Activated CD4-positive, alpha-beta T cell treated with anti-CD3 and anti-CD28 coated beads, Interleukin-2, amount 10 ng/mL, durations not matched to agents 7 days and 5 days (primary cell): ENCODE measurements around the gene HOXC13. TPM values are rescaled to one million over a fixed set of nuclear protein-coding genes. Genes with fewer than 3 reads are reported as not detected.

Source experiments
- CTCF ChIA-PET: fragments of 350-600 bp; sonication (Branson Sonifier 250); formaldehyde crosslinking; loops from one replicate; lab custom pipeline; 2021; ENCODE audit warnings: antibody characterized with exemption; lab: Charles Lee
- POLR2A ChIA-PET: fragments of 350-600 bp; sonication (Branson Sonifier 250); formaldehyde crosslinking; loops from one replicate; lab custom pipeline; 2021; ENCODE audit warnings: antibody characterized with exemption; lab: Charles Lee
- DNase-seq: peaks from one replicate; pipeline ENCODE4 v3.0.0-alpha.2; 2020
- H3K27ac Mint-ChIP-seq: one replicate; pipeline ENCODE4 v1.8.0; 2021; ENCODE audit warnings: mild to moderate bottlenecking, moderate library complexity, mixed read lengths
- H3K27me3 Mint-ChIP-seq: one replicate; pipeline ENCODE4 v1.8.0; 2021; ENCODE audit warnings: mixed read lengths
- H3K36me3 Mint-ChIP-seq: one replicate; pipeline ENCODE4 v1.8.0; 2021; ENCODE audit warnings: low read depth, mixed read lengths
- H3K4me1 Mint-ChIP-seq: one replicate; pipeline ENCODE4 v1.8.0; 2021; ENCODE audit warnings: mixed read lengths
- H3K4me3 Mint-ChIP-seq: one replicate; pipeline ENCODE4 v1.8.0; 2021; ENCODE audit warnings: mild to moderate bottlenecking, moderate library complexity, mixed read lengths
- H3K9me3 Mint-ChIP-seq: one replicate; pipeline ENCODE4 v1.8.0; 2021; ENCODE audit warnings: mixed read lengths
- total RNA-seq, 2 experiments: library from RNA; stranded (reverse); gene quantifications; one replicate each; pipeline ENCODE4 v1.2.3, GENCODE V29; 2021

HOXC13 gene
- total RNA-seq, 2 experiments from 2014 or later = not detected

DNA sequence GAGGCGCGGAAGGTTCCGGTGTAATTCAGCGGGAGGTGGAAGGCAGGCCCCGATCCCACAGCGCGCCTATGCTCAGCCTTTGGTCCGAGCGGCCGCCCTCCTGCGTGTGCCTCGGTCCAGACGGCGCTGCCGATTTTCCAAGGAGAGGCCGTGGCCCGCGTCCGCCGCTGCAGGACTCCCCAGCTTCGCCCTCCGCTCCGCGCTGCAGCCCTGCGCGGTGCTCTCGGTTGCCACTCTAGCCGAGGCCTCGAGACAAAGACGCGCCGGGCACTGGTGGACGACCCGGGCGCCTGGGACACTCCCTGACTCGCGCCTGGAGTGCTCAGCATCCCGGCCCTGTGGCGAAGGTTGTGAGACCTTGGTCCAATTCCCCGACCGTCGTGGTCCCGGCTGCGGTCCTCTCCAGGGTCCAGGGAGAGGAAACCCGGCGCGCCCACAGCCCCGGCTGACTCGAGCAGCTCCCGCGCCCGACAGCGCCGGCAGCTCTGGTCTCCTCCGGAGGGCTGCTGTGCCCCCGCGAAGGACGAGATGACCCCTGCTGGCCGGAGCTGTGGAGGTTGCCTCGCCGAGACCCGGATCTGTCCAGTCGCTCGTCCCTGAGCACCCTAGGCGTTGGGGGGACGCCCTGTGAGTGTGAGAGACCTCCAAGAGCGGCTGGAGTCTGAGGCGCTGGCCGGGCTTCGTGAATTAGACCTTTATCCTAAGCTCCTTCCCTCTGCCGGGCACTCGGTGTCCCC lies 22.6 kb downstream of the HOXC13 start:
- Mint-ChIP-seq H3K4me3 (no peak overlapping the region), H3K9me3 (no peaks in the 10 kb centered on the region), H3K36me3 (peaks cover 3% of the 10 kb centered on the region), H3K4me1 (peaks cover 14% of the 10 kb centered on the region), H3K27me3 (peaks cover 88% of the 10 kb centered on the region), H3K27ac (no peak overlapping the region)
- ChIA-PET CTCF (interaction anchor here (0.8 to 1.2 kb wide), 5 partner anchors 24 to 247 kb away, joined by 3 to 4 read pairs (median 3); partner anchors contain the start of genes HOXC10 and HOXC9), POLR2A (no interaction called here)
- DNase-seq = no peak

DNA sequence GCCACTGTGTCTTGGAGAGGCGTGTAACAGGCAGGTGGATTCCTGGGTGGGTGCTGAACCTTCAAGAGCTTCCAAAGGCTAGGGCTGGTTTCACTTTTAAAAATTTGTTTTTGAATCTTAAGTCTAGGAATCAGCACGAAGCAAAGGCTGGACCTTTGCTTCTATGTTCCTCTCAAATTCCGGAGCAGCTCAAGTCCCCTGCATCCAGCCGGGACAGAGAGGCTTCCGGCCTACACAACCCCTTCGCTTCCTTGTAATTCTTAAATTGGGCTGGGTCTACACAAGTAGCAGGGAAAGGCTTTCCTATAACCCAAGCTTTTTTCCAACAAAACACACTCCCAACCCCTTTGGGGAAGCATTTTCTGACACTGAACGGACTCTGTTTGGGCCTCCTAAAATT lies 24.4 kb downstream of the HOXC13 start:
- no peak overlapping the region for H3K4me3 Mint-ChIP-seq
- CTCF ChIA-PET = interaction anchor here (0.6 to 1.6 kb wide), 3 partner anchors 9 to 69 kb away, joined by 3 to 4 read pairs (median 3); no protein-coding TSS in a partner anchor
- peaks cover 18% of the 10 kb centered on the region for H3K4me1 Mint-ChIP-seq
- no peak for DNase-seq
- POLR2A ChIA-PET = no interaction called here
- H3K27ac Mint-ChIP-seq = no peak overlapping the region
- peaks cover 88% of the 10 kb centered on the region for H3K27me3 Mint-ChIP-seq
- no peaks in the 10 kb centered on the region for H3K9me3 Mint-ChIP-seq
- H3K36me3 Mint-ChIP-seq = peaks cover 5% of the 10 kb centered on the region

DNA sequence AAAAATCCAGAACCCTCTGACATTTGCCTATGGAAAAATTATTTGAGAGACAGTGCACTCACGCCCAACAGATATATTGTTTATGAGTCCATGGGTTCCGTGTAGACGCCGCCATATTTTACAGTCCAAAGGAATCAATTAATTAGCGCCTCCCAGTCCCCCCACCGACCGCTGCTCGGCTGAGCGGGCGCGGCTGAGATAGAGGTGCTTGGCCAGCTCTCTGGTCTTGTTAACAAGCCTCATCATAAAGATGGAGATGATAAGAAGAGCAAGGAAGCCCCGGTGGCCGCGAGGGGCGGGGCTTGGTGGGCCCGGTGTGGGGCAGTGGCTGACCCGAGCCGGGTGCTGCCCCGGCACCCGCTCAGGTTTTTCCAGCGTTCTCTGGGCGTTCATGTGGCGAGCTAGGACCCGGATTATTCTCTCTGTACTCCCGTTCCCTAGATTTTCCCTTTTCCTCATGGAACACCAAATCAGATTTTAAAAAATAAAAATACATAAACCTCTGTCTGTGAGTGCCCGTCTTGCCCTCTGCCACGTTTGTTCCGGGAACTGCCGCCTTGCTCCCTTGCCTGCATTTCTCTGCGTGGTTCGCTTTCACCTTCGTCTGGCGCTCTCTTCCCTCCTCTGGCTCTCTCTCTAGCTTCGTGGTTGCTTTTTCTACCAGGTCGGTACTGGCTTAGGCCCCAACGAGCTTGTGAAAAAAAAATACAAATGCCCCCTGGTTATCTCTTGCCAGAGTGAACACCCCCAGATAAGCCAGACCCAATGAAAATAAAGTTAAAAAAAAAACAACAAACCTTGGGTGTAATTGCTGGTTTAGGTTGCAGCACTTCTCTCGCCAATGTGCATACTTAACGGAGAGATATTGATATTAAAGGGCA lies 25.0 kb downstream of the HOXC13 start:
- Mint-ChIP-seq H3K4me3 (no peak overlapping the region), H3K27me3 (peaks cover 88% of the 10 kb centered on the region), H3K4me1 (peaks cover 18% of the 10 kb centered on the region), H3K36me3 (peaks cover 5% of the 10 kb centered on the region), H3K27ac (no peak overlapping the region), H3K9me3 (no peaks in the 10 kb centered on the region)
- no peak for DNase-seq
- POLR2A ChIA-PET = no interaction called here
- CTCF ChIA-PET = interaction anchor here (0.6 to 1.6 kb wide), 4 partner anchors 10 to 69 kb away, joined by 3 to 4 read pairs (median 3); partner anchors contain the start of gene HOXC9

DNA sequence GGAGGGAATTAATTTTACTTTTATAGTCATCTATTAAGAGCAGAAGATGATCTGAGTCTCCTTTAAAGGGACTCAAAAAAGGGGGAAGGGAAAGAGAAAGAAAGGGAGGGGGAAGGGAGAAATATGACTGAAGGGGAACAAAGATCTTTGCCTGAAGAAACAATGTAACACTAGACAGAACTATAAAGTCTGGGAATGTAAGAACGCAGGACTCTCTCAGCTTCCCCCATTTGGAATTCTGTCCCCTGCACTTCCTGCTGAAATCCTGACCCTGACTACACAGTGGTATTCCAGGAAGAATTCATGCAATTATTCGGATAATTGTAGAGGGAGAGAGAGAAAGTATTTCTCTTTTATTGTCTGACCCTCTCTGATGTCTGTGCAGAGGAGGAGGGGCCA lies 25.7 kb downstream of the HOXC13 start:
- H3K9me3 Mint-ChIP-seq = no peaks in the 10 kb centered on the region

DNA sequence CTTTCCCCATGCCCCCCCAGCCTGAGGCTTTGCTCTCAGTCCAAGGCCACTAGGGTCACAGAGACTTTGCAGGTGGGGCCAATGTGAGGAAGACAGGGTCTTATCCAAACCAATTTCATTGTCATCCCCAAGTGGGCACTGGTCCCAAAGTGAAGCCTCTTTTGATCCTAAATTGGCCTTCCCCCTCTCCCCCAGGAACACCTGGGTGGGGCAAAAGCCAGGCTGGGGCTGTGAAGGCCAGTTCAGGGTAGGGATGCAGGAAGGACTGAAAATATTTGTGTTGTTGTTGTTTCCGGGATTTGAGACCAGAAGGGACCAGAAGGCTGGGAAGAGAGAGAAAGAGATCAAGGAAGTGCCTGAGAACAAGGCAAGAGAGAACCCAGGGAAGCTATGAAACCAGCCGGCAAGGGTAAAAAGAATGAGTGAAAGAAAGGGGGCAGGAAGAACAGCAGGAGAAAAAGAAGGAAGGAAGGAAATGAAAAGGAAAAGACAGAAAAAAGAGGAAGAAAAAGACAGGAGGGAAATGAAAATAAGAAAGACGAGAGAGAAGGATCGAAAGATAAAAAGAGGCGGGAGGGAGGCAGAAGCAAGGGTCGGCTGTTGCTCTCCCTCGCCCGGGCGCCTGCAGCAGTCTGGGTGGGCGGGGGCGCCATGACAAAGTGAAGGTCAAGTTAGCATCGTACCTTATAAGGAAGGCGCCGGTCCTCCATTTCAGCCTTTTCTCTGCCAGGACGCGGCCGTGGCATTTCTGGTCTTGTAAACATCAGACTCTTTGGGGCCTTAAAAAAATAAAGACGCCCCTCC lies 26.9 kb downstream of the HOXC13 start:
- peaks cover 17% of the 10 kb centered on the region for H3K4me1 Mint-ChIP-seq
- ChIA-PET POLR2A (no interaction called here), CTCF (interaction anchor here (1.4 to 1.5 kb wide), 2 partner anchors 15 to 34 kb away, joined by 3 read pairs; no protein-coding TSS in a partner anchor)
- no peaks in the 10 kb centered on the region for H3K9me3 Mint-ChIP-seq
- no peak for DNase-seq
- H3K4me3 Mint-ChIP-seq = no peak overlapping the region
- H3K27me3 Mint-ChIP-seq = peaks cover 90% of the 10 kb centered on the region
- H3K36me3 Mint-ChIP-seq = peaks cover 5% of the 10 kb centered on the region
- H3K27ac Mint-ChIP-seq = peak overlapping the region; percentile 62

More for the DNA sequence above, 25.7 kb downstream of the HOXC13 start:
- POLR2A ChIA-PET = no interaction called here
- peaks cover 5% of the 10 kb centered on the region for H3K36me3 Mint-ChIP-seq
- no peak overlapping the region for H3K4me3 Mint-ChIP-seq
- CTCF ChIA-PET = interaction anchor here (0.7 kb wide), 1 partner anchor 36 kb away, joined by 3 read pairs; the partner anchor contains the start of gene HOXC9
- H3K27ac Mint-ChIP-seq = no peak overlapping the region
- peaks cover 18% of the 10 kb centered on the region for H3K4me1 Mint-ChIP-seq
- H3K27me3 Mint-ChIP-seq = peaks cover 90% of the 10 kb centered on the region
- DNase-seq = no peak

DNA sequence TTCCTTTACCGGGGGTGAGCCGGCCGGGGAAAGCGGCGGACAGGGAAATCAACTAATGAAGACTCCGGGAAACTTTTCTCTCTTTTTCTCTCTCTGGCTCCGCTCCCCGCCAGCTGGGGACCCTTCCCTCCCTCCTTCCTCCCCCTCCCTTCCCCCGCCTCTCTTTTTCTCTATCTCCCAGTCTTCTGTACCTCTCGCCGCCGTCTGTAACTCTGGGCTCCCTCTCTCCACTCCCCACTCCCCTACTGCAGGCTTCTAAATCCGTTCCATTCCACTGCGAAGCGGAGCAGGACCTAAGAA lies 27.4 kb downstream of the HOXC13 start:
- H3K9me3 Mint-ChIP-seq = no peaks in the 10 kb centered on the region
- POLR2A ChIA-PET = no interaction called here
- H3K36me3 Mint-ChIP-seq = peaks cover 5% of the 10 kb centered on the region
- CTCF ChIA-PET = interaction anchor here (1.4 to 1.5 kb wide), 2 partner anchors 16 to 34 kb away, joined by 3 read pairs; no protein-coding TSS in a partner anchor
- peak overlapping the region; percentile 62 for H3K27ac Mint-ChIP-seq
- H3K27me3 Mint-ChIP-seq = peaks cover 94% of the 10 kb centered on the region
- DNase-seq = no peak
- H3K4me1 Mint-ChIP-seq = peaks cover 17% of the 10 kb centered on the region
- H3K4me3 Mint-ChIP-seq = no peak overlapping the region

DNA sequence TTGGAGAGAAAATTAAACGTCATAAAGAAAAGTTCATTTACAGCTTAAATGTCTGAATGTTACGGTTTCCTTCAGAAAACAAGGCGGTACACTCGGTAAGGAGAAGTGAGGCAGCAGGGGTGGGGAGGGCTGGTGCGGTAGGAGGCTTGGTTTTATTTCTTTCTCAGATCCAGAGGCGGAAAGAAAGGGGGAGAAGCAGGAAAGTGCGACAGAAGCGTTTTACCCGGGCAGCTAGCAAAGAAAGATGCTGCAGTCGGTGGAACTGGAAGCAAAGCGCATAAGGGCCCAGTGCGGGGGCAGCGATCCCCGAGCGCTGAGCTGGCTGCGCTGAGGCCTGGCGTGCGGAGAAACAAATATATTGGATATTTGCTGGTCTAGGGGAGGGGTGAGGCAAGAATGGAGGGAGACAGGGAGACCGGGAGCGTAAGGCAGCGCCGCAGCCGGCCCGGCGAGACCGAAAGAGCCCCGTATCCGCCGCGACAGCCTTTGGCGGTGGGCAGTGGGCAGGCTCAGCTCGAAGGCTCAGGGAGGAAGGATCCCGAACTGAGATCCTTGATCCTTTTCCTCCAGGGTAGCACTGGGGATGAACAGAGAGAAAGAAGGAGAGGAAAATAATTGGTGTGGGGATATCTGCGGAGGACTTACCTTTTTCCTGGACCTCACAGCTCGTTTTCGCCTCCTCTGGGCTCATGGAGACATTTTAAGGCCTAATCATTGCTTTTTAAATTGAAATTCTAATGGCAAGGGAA lies 27.9 kb downstream of the HOXC13 start:
- Mint-ChIP-seq H3K36me3 (peaks cover 5% of the 10 kb centered on the region), H3K27me3 (peaks cover 97% of the 10 kb centered on the region), H3K27ac (peak overlapping the region; percentile 82), H3K4me1 (peaks cover 17% of the 10 kb centered on the region), H3K4me3 (no peak overlapping the region), H3K9me3 (no peaks in the 10 kb centered on the region)
- POLR2A ChIA-PET = no interaction called here
- DNase-seq = no peak
- CTCF ChIA-PET = interaction anchor here (1.4 to 2.2 kb wide), 3 partner anchors 17 to 235 kb away, joined by 3 to 5 read pairs (median 3); no protein-coding TSS in a partner anchor

DNA sequence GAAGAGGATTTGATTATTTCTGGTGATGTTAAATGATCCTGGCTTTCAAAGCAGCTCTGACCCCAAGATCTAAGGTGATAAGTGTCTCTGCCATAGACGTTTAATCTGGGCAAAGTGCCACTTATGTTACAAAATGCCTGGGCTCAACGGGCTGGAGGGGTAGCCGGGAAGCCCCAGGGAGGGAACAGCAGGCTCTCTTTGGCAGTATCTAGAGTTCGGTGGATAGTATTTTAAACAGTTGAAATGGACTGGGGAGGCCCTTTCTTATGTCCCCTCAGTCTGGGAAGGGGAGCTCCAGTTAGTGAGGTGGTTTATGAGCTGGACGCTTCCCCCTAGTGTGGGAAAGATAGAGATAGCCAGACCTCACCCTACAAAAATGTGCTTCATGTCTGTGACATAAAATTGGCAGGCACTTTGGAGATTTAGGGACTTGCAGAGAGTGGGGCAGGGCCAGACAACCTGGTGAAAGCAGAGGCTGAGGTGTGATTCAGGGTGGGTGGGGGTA lies 28.8 kb downstream of the HOXC13 start:
- Mint-ChIP-seq H3K36me3 (peaks cover 5% of the 10 kb centered on the region), H3K27ac (peak overlapping the region; percentile 51), H3K9me3 (no peaks in the 10 kb centered on the region), H3K4me3 (no peak overlapping the region), H3K4me1 (peaks cover 17% of the 10 kb centered on the region), H3K27me3 (peaks cover 98% of the 10 kb centered on the region)
- no peak for DNase-seq
- ChIA-PET CTCF (interaction anchor here (2.2 kb wide), 1 partner anchor 234 kb away, joined by 5 read pairs; no protein-coding TSS in a partner anchor), POLR2A (no interaction called here)

DNA sequence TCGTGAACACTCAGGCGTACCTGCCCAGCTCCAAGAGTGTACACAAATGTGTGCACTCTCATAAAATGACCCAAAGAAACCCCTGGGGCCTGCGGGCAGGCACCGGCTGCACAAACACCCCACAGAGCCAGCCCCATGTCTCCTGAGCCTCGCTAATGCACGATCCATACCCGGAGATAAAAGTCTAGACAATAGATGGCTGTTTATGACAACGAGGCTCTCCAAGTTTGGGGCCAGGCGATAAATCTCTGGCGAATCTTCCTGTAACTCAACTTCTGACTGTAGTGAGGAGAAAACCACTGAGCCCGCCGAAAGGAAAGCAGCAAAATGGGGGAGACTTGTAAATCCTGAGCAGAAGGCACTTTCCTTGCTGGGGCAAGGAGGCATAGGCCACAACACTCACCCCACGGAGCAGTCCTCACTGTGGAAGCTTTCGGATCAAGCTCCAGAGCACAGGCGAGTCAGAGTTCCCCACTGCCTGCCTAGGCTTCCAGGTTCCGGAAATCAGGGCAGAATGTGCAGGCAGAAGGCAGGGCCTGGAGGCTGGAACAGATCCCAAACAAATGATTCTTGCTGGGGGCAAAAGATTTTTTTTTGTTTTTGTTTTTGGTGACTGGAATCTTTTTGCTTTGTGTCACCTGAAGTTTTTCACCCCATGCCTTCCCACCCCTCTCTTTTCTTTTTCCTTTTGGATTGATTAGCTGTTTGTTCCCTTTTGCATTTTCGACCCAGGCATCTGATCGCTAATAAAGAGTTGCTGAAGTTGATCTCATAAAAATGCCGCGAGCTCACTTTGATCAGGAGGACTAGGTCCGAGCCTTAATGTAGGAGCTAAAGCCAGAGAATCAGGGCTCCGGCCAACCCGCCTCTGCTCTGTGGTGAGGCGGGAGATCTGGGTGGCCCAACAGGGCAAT lies 29.8 kb downstream of the HOXC13 start:
- peaks cover 22% of the 10 kb centered on the region for H3K4me1 Mint-ChIP-seq
- CTCF ChIA-PET = interaction anchor here (0.7 to 2.2 kb wide), 5 partner anchors 9 to 233 kb away, joined by 3 to 5 read pairs (median 3); partner anchors contain the start of genes HOXC12 and HOXC5
- peaks cover 98% of the 10 kb centered on the region for H3K27me3 Mint-ChIP-seq
- H3K36me3 Mint-ChIP-seq = peaks cover 10% of the 10 kb centered on the region
- no peak overlapping the region for H3K4me3 Mint-ChIP-seq
- no peak for DNase-seq
- H3K27ac Mint-ChIP-seq = no peak overlapping the region
- POLR2A ChIA-PET = no interaction called here
- H3K9me3 Mint-ChIP-seq = no peaks in the 10 kb centered on the region

DNA sequence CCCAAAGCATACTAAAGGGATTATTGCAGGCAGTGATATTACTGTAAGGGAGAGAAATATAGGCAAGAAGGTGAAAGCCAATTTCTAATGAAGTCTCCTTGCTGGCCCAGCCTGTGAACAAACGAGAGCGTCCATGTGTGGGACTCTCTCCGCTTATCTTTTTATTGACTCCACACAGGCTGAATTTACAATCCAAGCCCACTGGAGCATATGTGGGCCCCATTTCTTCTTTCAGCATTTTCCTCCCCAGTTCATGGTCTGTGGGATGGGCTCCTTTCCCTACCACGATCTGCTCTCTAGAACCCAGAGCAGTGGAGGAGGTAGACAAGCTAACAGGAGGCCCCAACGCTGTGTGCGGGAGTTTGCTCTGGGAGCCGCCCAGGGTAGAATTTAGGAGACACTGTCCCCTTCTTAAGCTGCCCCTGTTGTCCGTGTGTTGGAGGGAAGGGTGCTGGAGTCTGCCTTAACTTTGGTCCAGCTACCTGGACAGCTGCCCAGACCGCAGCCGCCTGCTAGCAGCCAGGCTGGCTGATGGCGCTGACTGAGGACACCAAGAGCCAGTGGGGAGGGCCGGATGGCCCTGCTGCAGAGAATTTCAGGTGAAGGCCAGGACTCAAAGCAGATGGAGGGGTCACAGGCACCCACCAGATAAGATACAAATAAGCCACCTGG lies 31.1 kb downstream of the HOXC13 start:
- Mint-ChIP-seq H3K27ac (no peak overlapping the region), H3K36me3 (peaks cover 10% of the 10 kb centered on the region), H3K4me3 (no peak overlapping the region), H3K4me1 (peaks cover 16% of the 10 kb centered on the region), H3K27me3 (peaks cover 95% of the 10 kb centered on the region), H3K9me3 (no peaks in the 10 kb centered on the region)
- ChIA-PET POLR2A (no interaction called here), CTCF (interaction anchor here (0.9 to 1.2 kb wide), 2 partner anchors 15 to 24 kb away, joined by 3 read pairs; partner anchors contain the start of gene HOXC10)
- DNase-seq = no peak
